ENCODE results near the gene HEATR1.
"Not testable (repeated sequence)": the region's sequence is repeated elsewhere in the genome, so short reads cannot be mapped to it uniquely, and the experiment has no call there.

Gene HEATR1

GRCh38 chr1:236590553-236591150 is 13.7 kb downstream of the HEATR1 start:
- in situ Hi-C loops (cut with MboI; ENCODE audit: low sequenced_read_pairs), result no loop called here

- in situ Hi-C loops (cut with MboI; ENCODE audit: low sequenced_read_pairs), result no loop called here
These were observed 14.8 kb downstream of the HEATR1 start for GRCh38 chr1:236589531-236589930.

GRCh38 chr1:236581528-236581927 is 22.8 kb downstream of the HEATR1 start:
- in situ Hi-C loops (cut with MboI; ENCODE audit: low sequenced_read_pairs), result no loop called here

- in situ Hi-C loops (cut with MboI; ENCODE audit: low sequenced_read_pairs), result not testable (repeated sequence)
These were observed 23.9 kb downstream of the HEATR1 start for GRCh38 chr1:236580404-236580803.

GRCh38 chr1:236578661-236579060 is 25.7 kb downstream of the HEATR1 start:
- in situ Hi-C loops (cut with MboI; ENCODE audit: low sequenced_read_pairs), result no loop called here

- in situ Hi-C loops (cut with MboI; ENCODE audit: low sequenced_read_pairs), result not testable (repeated sequence)
These were observed 27.3 kb downstream of the HEATR1 start for GRCh38 chr1:236577041-236577440.

GRCh38 chr1:236576004-236576403 is 28.3 kb downstream of the HEATR1 start:
- in situ Hi-C loops (cut with MboI; ENCODE audit: low sequenced_read_pairs), result no loop called here

GRCh38 chr1:236575523-236575922 is 28.8 kb downstream of the HEATR1 start:
- in situ Hi-C loops (cut with MboI; ENCODE audit: low sequenced_read_pairs), result no loop called here

GRCh38 chr1:236568285-236568894 is 35.9 kb downstream of the HEATR1 start:
- in situ Hi-C loops (cut with MboI; ENCODE audit: low sequenced_read_pairs), result no loop called here

- in situ Hi-C loops (cut with MboI; ENCODE audit: low sequenced_read_pairs), result no loop called here
These were observed 38.8 kb downstream of the HEATR1 start for GRCh38 chr1:236565530-236565929.

- in situ Hi-C loops (cut with MboI; ENCODE audit: low sequenced_read_pairs), result no loop called here
These were observed 42.3 kb downstream of the HEATR1 start for GRCh38 chr1:236561976-236562375.

GRCh38 chr1:236560213-236560771 is 44.0 kb downstream of the HEATR1 start:
- in situ Hi-C loops (cut with MboI; ENCODE audit: low sequenced_read_pairs), result no loop called here

- in situ Hi-C loops (cut with MboI; ENCODE audit: low sequenced_read_pairs), result no loop called here
These were observed 45.5 kb downstream of the HEATR1 start for GRCh38 chr1:236558846-236559245.

- in situ Hi-C loops (cut with MboI; ENCODE audit: low sequenced_read_pairs), result no loop called here
These were observed 46.2 kb downstream of the HEATR1 start for GRCh38 chr1:236558081-236558480.

- in situ Hi-C loops (cut with MboI; ENCODE audit: low sequenced_read_pairs), result no loop called here
These were observed 47.7 kb downstream of the HEATR1 start for GRCh38 chr1:236556606-236557005.

- in situ Hi-C loops (cut with MboI; ENCODE audit: low sequenced_read_pairs), result no loop called here
These were observed 50.9 kb downstream of the HEATR1 start for GRCh38 chr1:236553370-236553769.

- in situ Hi-C loops (cut with MboI; ENCODE audit: low sequenced_read_pairs), result no loop called here
These were observed 51.4 kb downstream of the HEATR1 start for GRCh38 chr1:236552901-236553300.

GRCh38 chr1:236552096-236552495 is 52.2 kb downstream of the HEATR1 start:
- in situ Hi-C loops (cut with MboI; ENCODE audit: low sequenced_read_pairs), result no loop called here

GRCh38 chr1:236550961-236551851 is 53.1 kb downstream of the HEATR1 start:
- in situ Hi-C loops (cut with MboI; ENCODE audit: low sequenced_read_pairs), result no loop called here

- in situ Hi-C loops (cut with MboI; ENCODE audit: low sequenced_read_pairs), result no loop called here
These were observed 55.9 kb downstream of the HEATR1 start for GRCh38 chr1:236548452-236548851.

- in situ Hi-C loops (cut with MboI; ENCODE audit: low sequenced_read_pairs), result no loop called here
These were observed 58.6 kb downstream of the HEATR1 start for GRCh38 chr1:236545621-236546169.

All from HL-60/S4 (cell line).